HepG2 (cell line): ENCODE measurements around the gene LMNTD1. TPM values are rescaled to one million over a fixed set of nuclear protein-coding genes. Genes with fewer than 3 reads are reported as not detected.

ENCODE experiments used
- ATAC-seq: fragments of 200-7000 bp; cut with Tn5 transposase; 3 replicates; pipeline ENCODE4 v1.9.1; 2020; ENCODE audit warnings: mild to moderate bottlenecking, moderate library complexity
- BruUV-seq: library from RNA; stranded (reverse); fragments of 400-500 nt; replicated peaks from 2 replicates; lab custom pipeline; 2021; lab: Mats Ljungman, UMichigan
- CTCF ChIA-PET: fragments of 300-600 bp; formaldehyde crosslinking; extraction: SDS; loops from one replicate; lab custom pipeline; 2021; ENCODE audit warnings: low total read pairs, inconsistent platforms, low intra/inter-chr PET ratio; lab: Yijun Ruan, JAX
- POLR2A ChIA-PET: fragments of 350-600 bp; sonication (Branson Sonifier 250); formaldehyde crosslinking; loops from one replicate; lab custom pipeline; 2020; ENCODE audit warnings: antibody characterized with exemption, inconsistent platforms; lab: Yijun Ruan, JAX
- DNase-seq: peaks from one replicate; pipeline ENCODE4 v3.0.0-alpha.2; 2015; ENCODE audit warnings: low spot score
- FAIRE-seq: peaks from 3 replicates; lab custom pipeline; 2011; peaks lifted over from hg19 to GRCh38; lab: Jason Lieb, UNC
- H2AFZ ChIP-seq: one replicate; pipeline ENCODE4 v1.6.1; 2011; ENCODE audit warnings: low read length, inconsistent platforms
- H3K27ac ChIP-seq: fragments of 300-600 bp; 3 replicates; pipeline ENCODE4 v1.8.0; 2011; ENCODE audit warnings: mixed run types, mild to moderate bottlenecking, mixed read lengths, low read length, inconsistent platforms; ENCODE audit not compliant: insufficient read depth; ENCODE audit errors: extremely low read length
- H3K27me3 ChIP-seq, 2 experiments: fragments of 200-600 bp in 1 of 2; 2 replicates in 1 of 2; 3 replicates in 1 of 2; pipeline versions ENCODE4 v1.6.0 to v1.8.0; 2011; ENCODE audit warnings: low read length in 2 of 2, mild to moderate bottlenecking in 2 of 2, moderate library complexity in 2 of 2, inconsistent platforms in 1 of 2; ENCODE audit not compliant: insufficient read depth in 2 of 2, control insufficient read depth in 1 of 2
- H3K36me3 ChIP-seq, 2 experiments: fragments of 200-600 bp in 1 of 2; replicated peaks in 1 of 2; 2 replicates in 1 of 2; 3 replicates in 1 of 2; pipeline versions ENCODE4 v1.5.1 to v1.8.0; 2011; ENCODE audit warnings: low read length in 2 of 2, inconsistent platforms in 1 of 2; ENCODE audit not compliant: insufficient read depth in 2 of 2, control insufficient read depth in 1 of 2
- H3K4me1 ChIP-seq: 2 replicates; pipeline ENCODE4 v1.5.1; 2012; ENCODE audit warnings: low read length, inconsistent platforms; ENCODE audit not compliant: insufficient read depth
- H3K4me2 ChIP-seq: 2 replicates; pipeline ENCODE4 v1.6.0; 2011; ENCODE audit warnings: low read depth, low read length, inconsistent platforms
- H3K4me3 ChIP-seq, 3 experiments: fragments of 200-600 bp in 1 of 3; sonication (generic), shearing (Covaris generic) in 1 of 3; replicated peaks in 1 of 3; 2 replicates each; pipeline ENCODE4 v1.5.1; 2011 to 2016; ENCODE audit warnings: low read length in 3 of 3, inconsistent platforms in 2 of 3, low read depth in 2 of 3, mild to moderate bottlenecking in 2 of 3, control low read depth in 1 of 3, mixed read lengths in 1 of 3; ENCODE audit not compliant: insufficient read depth in 1 of 3
- H3K79me2 ChIP-seq: one replicate; pipeline ENCODE4 v1.6.1; 2011; ENCODE audit warnings: low read length, inconsistent platforms; ENCODE audit not compliant: insufficient read depth
- H3K9ac ChIP-seq: 2 replicates; pipeline ENCODE4 v1.6.0; 2011; ENCODE audit warnings: mild to moderate bottlenecking, low read depth, low read length, inconsistent platforms; ENCODE audit not compliant: insufficient read depth
- H3K9me3 ChIP-seq: 2 replicates; pipeline ENCODE4 v1.5.1; 2012; ENCODE audit warnings: mild to moderate bottlenecking, low read length
- H4K20me1 ChIP-seq: 2 replicates; pipeline ENCODE4 v1.6.0; 2011; ENCODE audit warnings: inconsistent platforms, mild to moderate bottlenecking, low read length, moderate library complexity; ENCODE audit not compliant: insufficient read depth
- BCL3 ChIP-seq: sonication (generic); formaldehyde crosslinking; IDR thresholded peaks from 2 replicates; pipeline ENCODE4 v1.5.1; 2020; ENCODE audit warnings: mild to moderate bottlenecking, missing genetic modification reagents, moderate library complexity
- ELF1 ChIP-seq: sonication (generic); formaldehyde crosslinking; IDR thresholded peaks from 2 replicates; pipeline ENCODE4 v1.4.0; 2020; ENCODE audit warnings: missing genetic modification reagents
- RFXAP ChIP-seq: sonication (generic); formaldehyde crosslinking; IDR thresholded peaks from 2 replicates; pipeline ENCODE4 v1.4.0; 2020; ENCODE audit warnings: missing genetic modification reagents, borderline replicate concordance
- ZFP91 ChIP-seq: sonication (generic); formaldehyde crosslinking; IDR thresholded peaks from 2 replicates; pipeline ENCODE4 v1.9.0; 2022; ENCODE audit warnings: missing genetic modification reagents, mild to moderate bottlenecking, borderline replicate concordance
- ZNF124 ChIP-seq: sonication (generic); formaldehyde crosslinking; IDR thresholded peaks from 2 replicates; pipeline ENCODE4 v1.4.0; 2020; ENCODE audit warnings: missing genetic modification reagents
- ZNF253 ChIP-seq: sonication (generic); formaldehyde crosslinking; IDR thresholded peaks from 2 replicates; pipeline ENCODE4 v1.8.0; 2022; ENCODE audit warnings: mild to moderate bottlenecking, missing genetic modification reagents, borderline replicate concordance
- ZNF674 ChIP-seq: sonication (generic); formaldehyde crosslinking; IDR thresholded peaks from 2 replicates; pipeline ENCODE4 v1.5.0; 2020; ENCODE audit warnings: low read depth, mild to moderate bottlenecking, missing genetic modification reagents
- WGBS: methylation state at CpG from one replicate; pipeline ENCODE4 v1.1.6; 2017; ENCODE audit warnings: low lambda C conversion rate; 5-methylcytosine and 5-hydroxymethylcytosine counted together
- in situ Hi-C: cut with HindIII; loops from 2 replicates; pipeline ENCODE4 v1.10.0; 2017; ENCODE audit warnings: low pct_unique_long_range_greater_than_20kb; ENCODE audit not compliant: extremely low pct_ligation_motif_present
- intact Hi-C: fragments of 100-400 bp; cut with micrococcal nuclease; formaldehyde crosslinking; loops from one replicate; pipeline ENCODE4 v1.10.0; 2022; ENCODE audit not compliant: unreplicated experiment
- polyA plus RNA-seq, 8 experiments: library from polyadenylated mRNA; depleted of rRNA in 3 of 8; stranded (reverse) in 7 of 8; unstranded in 1 of 8; fragments of >200 nt; fragmentation: Illumina TruSeq in 4 of 8; extraction: Trizol in 4 of 8; gene quantifications; 2 replicates each; pipeline versions ENCODE4 v1.2.1 to v1.2.3, GENCODE V29; 2011 to 2016; ENCODE audit warnings: low read depth in 4 of 8, missing spikeins in 1 of 8, mixed read lengths in 1 of 8; ENCODE audit not compliant: insufficient read depth in 1 of 8
- total RNA-seq, 5 experiments: library from RNA; depleted of rRNA; stranded (reverse); fragments of >200 nt; fragmentation: Illumina TruSeq; extraction: Trizol; gene quantifications; 2 replicates each; pipeline ENCODE4 v1.2.3, GENCODE V29; 2016; ENCODE audit warnings: low read depth in 1 of 5
- TF ChIP-seq, protein P1 (sequence below): sonication (generic); formaldehyde crosslinking; IDR thresholded peaks from 2 replicates; pipeline ENCODE4 v1.4.0; 2020; ENCODE audit warnings: mild to moderate bottlenecking, missing genetic modification reagents
- TF ChIP-seq, protein P2 (sequence below): fragments of 450-650 bp; IDR thresholded peaks from 2 replicates; pipeline ENCODE4 v1.6.1; 2016

LMNTD1 gene
- total and polyA plus RNA-seq, 2 of the 13 experiments (the other 11 are each of a cell fraction or from before 2014, with no cell fraction given): not detected

DNA sequence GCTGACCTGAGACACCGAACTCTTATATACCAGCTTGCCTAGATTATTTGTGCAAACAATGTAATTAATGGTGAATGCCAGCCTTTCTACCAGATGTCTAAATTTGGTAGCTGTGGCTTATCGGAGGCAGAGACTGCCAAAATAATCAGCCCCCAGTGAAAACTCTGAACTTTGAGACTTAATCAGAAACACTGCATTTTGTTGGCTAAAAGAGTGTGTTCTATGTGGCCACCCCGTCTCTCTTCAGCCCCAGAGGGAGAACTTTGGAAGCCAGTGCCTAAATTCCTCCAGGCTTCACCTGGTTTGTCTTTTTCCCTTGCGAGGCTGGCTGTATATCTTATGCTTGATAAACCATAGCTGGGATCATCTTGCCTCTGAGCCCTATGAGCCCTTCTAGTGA, 90.1 kb downstream of the LMNTD1 start:
- intact Hi-C loops: no loop called here
- H3K27ac ChIP-seq: no peak overlapping the region
- no TSS peak for BruUV-seq
- no peaks in the 10 kb centered on the region for H3K9me3 ChIP-seq
- no peak for TF ChIP-seq ZNF124
- TF ChIP-seq, protein P1, sequence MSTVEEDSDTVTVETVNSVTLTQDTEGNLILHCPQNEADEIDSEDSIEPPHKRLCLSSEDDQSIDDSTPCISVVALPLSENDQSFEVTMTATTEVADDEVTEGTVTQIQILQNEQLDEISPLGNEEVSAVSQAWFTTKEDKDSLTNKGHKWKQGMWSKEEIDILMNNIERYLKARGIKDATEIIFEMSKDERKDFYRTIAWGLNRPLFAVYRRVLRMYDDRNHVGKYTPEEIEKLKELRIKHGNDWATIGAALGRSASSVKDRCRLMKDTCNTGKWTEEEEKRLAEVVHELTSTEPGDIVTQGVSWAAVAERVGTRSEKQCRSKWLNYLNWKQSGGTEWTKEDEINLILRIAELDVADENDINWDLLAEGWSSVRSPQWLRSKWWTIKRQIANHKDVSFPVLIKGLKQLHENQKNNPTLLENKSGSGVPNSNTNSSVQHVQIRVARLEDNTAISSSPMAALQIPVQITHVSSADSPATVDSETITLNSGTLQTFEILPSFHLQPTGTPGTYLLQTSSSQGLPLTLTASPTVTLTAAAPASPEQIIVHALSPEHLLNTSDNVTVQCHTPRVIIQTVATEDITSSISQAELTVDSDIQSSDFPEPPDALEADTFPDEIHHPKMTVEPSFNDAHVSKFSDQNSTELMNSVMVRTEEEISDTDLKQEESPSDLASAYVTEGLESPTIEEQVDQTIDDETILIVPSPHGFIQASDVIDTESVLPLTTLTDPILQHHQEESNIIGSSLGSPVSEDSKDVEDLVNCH (CRISPR knock-in tag): no peak
- TF ChIP-seq, all 625 proteins: peak for 0
- ChIA-PET CTCF (no interaction called here), POLR2A (no interaction called here)
- no peak for FAIRE-seq
- no peak for DNase-seq
- WGBS: 38% methylated on average over 4 of the region's 4 CpGs
- no peak for ATAC-seq
- in situ Hi-C loops: no loop called here
- no peak overlapping the region for H3K9ac ChIP-seq
- H3K79me2 ChIP-seq: no peaks in the 10 kb centered on the region
- no peaks in the 10 kb centered on the region for H3K4me1 ChIP-seq
- no peaks in the 10 kb centered on the region for H3K36me3 ChIP-seq
- H2AFZ ChIP-seq: no peak overlapping the region
- no peaks in the 10 kb centered on the region for H3K27me3 ChIP-seq
- H4K20me1 ChIP-seq: no peaks in the 10 kb centered on the region
- no peak overlapping the region for H3K4me2 ChIP-seq
- no peak overlapping the region for H3K4me3 ChIP-seq

- Histone ChIP-seq H3K27ac (no peak overlapping the region), H3K9me3 (no peaks in the 10 kb centered on the region), H3K4me2 (no peak overlapping the region), H4K20me1 (no peaks in the 10 kb centered on the region), H3K4me1 (no peaks in the 10 kb centered on the region), H3K79me2 (no peaks in the 10 kb centered on the region), H3K4me3 (no peak overlapping the region), H3K27me3 (no peaks in the 10 kb centered on the region), H3K9ac (no peak overlapping the region), H2AFZ (no peak overlapping the region), H3K36me3 (no peaks in the 10 kb centered on the region)
- CTCF ChIA-PET: no interaction called here
- DNase-seq: no peak
- FAIRE-seq: no peak
- intact Hi-C loops (no loop called here), in situ Hi-C loops (no loop called here)
- POLR2A ChIA-PET: no interaction called here
- WGBS: 78% methylated on average over 9 of the region's 13 CpGs
- BruUV-seq: no TSS peak
- no peak for ATAC-seq
- no peak for TF ChIP-seq RFXAP (CRISPR knock-in tag)
- TF ChIP-seq, protein P2, sequence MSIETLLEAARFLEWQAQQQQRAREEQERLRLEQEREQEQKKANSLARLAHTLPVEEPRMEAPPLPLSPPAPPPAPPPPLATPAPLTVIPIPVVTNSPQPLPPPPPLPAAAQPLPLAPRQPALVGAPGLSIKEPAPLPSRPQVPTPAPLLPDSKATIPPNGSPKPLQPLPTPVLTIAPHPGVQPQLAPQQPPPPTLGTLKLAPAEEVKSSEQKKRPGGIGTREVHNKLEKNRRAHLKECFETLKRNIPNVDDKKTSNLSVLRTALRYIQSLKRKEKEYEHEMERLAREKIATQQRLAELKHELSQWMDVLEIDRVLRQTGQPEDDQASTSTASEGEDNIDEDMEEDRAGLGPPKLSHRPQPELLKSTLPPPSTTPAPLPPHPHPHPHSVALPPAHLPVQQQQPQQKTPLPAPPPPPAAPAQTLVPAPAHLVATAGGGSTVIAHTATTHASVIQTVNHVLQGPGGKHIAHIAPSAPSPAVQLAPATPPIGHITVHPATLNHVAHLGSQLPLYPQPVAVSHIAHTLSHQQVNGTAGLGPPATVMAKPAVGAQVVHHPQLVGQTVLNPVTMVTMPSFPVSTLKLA: no peak
- TF ChIP-seq ELF1: no peak
- no peak for TF ChIP-seq ZNF674
- no peak for TF ChIP-seq ZNF253 (CRISPR knock-in tag)
- TF ChIP-seq ZFP91 (CRISPR knock-in tag): no peak
- TF ChIP-seq BCL3: no peak
Measured at GRCh38 chr12:25459541-25459951, 93.5 kb downstream of the LMNTD1 start.
